Measurements from ENCODE around the gene ESYT1.

- no peak for TF ChIP-seq POLR2A (IDR thresholded peaks at IDR 0.05; ENCODE audit: low read depth)
- no peak for TF ChIP-seq CTCF (IDR thresholded peaks at IDR 0.05)
- TF ChIP-seq EP300 (IDR thresholded peaks at IDR 0.05): no peak
- TF ChIP-seq POLR2AphosphoS5 (IDR thresholded peaks at IDR 0.05): no peak
These were observed 581 bp upstream of the ESYT1 start for GRCh38 chr12:56127485-56127887.
